ENCODE data around the gene AADACL4. TPM values are rescaled to one million over a fixed set of nuclear protein-coding genes. Genes with fewer than 3 reads are reported as not detected.
"Not testable (repeated sequence)": the region's sequence is repeated elsewhere in the genome, so short reads cannot be mapped to it uniquely, and the experiment has no call there.

Gene AADACL4
- total RNA-seq, 2 donors from 2014 or later = not detected

DNA sequence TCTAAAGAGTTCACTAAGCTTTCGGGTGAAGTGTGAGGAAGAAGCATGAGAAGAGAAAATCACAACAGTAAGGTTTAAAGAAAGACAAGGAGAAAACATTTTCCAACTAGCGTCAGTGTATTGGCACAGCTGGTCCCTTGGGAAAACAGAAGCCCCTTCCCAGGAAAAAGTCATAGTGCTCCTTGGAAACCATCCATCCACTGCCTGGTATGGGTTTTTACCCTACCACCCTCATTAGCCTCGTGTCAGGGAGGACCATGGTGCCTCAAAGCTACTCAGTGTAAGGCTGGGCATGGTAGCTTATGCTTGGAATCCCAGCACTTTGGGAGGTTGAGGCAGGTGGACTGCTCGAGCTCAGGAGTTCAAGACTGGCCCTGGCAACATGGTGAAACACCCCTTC is 12.7 kb downstream of the AADACL4 start:
- 90 to 97% methylated on average over 3 to 4 of the region's 4 CpGs for WGBS, 2 experiments (ENCODE audit: insufficient coverage in 1 of 2, insufficient read length in 1 of 2)
- no peaks in the 10 kb centered on the region for H3K36me3 ChIP-seq (ENCODE audit: control insufficient read depth, insufficient read depth, low read length)
- TF ChIP-seq CTCF (conservative IDR thresholded peaks at IDR 0.05) = no peak
- no peak overlapping the region for H3K9ac ChIP-seq (ENCODE audit: extremely low read depth, low read length, poor library complexity, severe bottlenecking)
- H3K9me3 Mint-ChIP-seq = peaks cover 34% of the 10 kb centered on the region
- DNase-seq = no peak
- peaks cover 49% of the 10 kb centered on the region for H3K9me3 ChIP-seq (ENCODE audit: control insufficient read depth, low read length)
- no peaks in the 10 kb centered on the region for H3K4me1 ChIP-seq (ENCODE audit: control insufficient read depth, insufficient read depth, low read length)
- H3K27ac ChIP-seq (ENCODE audit: low read depth, low read length) = no peak overlapping the region
- peaks cover 36% of the 10 kb centered on the region for H3K27me3 Mint-ChIP-seq (ENCODE audit: insufficient read depth)
- H3K27ac Mint-ChIP-seq = no peak overlapping the region
- no peaks in the 10 kb centered on the region for H3K36me3 Mint-ChIP-seq (ENCODE audit: low read depth)
- no peak overlapping the region for H3K4me3 Mint-ChIP-seq
- H3K4me3 ChIP-seq (ENCODE audit: low read length) = peak overlapping the region; percentile 66
- H3K27me3 ChIP-seq (ENCODE audit: control insufficient read depth, insufficient read depth, low read length, poor library complexity, severe bottlenecking) = no peaks in the 10 kb centered on the region
- peaks cover 5% of the 10 kb centered on the region for H3K4me1 Mint-ChIP-seq

DNA sequence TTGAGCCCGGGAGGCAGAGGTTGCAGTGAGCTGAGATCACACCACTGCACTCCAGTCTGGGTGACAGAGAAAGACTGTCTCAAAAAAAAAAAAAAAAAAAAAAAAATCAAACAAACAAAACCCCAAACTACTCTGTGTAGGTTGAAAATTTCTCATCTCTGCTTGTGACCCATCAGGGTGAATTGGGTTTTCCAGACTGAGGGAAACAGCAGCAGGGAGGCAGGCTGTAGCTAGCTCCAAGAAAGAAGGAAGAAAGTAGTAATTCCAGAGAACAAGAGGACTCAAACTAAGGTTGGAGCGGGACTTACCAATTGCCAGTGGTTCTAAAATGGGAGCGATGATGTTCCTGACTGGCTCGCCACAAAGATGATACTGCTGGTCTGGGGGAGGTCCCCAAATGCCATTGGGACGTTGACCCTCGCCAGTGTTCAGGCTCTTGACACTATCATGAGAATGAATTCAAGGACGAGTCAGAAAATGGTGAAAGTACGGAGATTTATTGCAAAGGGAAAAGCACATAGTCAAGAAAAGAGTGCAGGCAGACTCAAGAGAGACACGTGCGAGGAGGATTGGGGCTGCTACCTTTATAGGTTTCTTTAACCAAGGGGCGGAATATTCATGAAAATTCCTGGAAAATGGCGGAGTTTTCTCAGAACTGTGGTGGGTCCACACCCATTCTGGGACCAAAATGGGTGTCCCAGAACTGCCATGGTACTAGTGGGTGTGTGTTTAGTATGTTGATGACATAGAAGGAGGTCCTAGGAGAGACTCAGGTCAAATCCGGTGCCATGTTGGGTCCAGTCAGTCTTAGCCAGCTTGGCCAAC is 13.4 kb downstream of the AADACL4 start:
- Mint-ChIP-seq H3K9me3 (peaks cover 31% of the 10 kb centered on the region), H3K27me3 (ENCODE audit: insufficient read depth) (peaks cover 34% of the 10 kb centered on the region), H3K36me3 (ENCODE audit: low read depth) (no peaks in the 10 kb centered on the region), H3K4me1 (peaks cover 5% of the 10 kb centered on the region), H3K4me3 (no peak overlapping the region), H3K27ac (no peak overlapping the region)
- no peaks in the 10 kb centered on the region for H3K27me3 ChIP-seq (ENCODE audit: control insufficient read depth, insufficient read depth, low read length, poor library complexity, severe bottlenecking)
- H3K27ac ChIP-seq (ENCODE audit: low read depth, low read length) = no peak overlapping the region
- DNase-seq = no peak
- H3K36me3 ChIP-seq (ENCODE audit: control insufficient read depth, insufficient read depth, low read length) = no peaks in the 10 kb centered on the region
- H3K9ac ChIP-seq (ENCODE audit: extremely low read depth, low read length, poor library complexity, severe bottlenecking) = no peak overlapping the region
- 92 to 95% methylated on average over 12 to 13 of the region's 13 CpGs for WGBS, 2 experiments (ENCODE audit: insufficient coverage in 1 of 2, insufficient read length in 1 of 2)
- H3K4me1 ChIP-seq (ENCODE audit: control insufficient read depth, insufficient read depth, low read length) = no peaks in the 10 kb centered on the region
- TF ChIP-seq CTCF (conservative IDR thresholded peaks at IDR 0.05) = no peak
- peaks cover 44% of the 10 kb centered on the region for H3K9me3 ChIP-seq (ENCODE audit: control insufficient read depth, low read length)
- H3K4me3 ChIP-seq (ENCODE audit: low read length) = no peak overlapping the region

GRCh38 chr1:12657885-12658512 is 14.1 kb downstream of the AADACL4 start:
- Mint-ChIP-seq H3K27me3 (ENCODE audit: insufficient read depth) (peaks cover 33% of the 10 kb centered on the region), H3K9me3 (peaks cover 29% of the 10 kb centered on the region)
- not testable (repeated sequence) for H3K27ac ChIP-seq (ENCODE audit: low read depth, low read length); H3K4me3 Mint-ChIP-seq; H3K27me3 ChIP-seq (ENCODE audit: control insufficient read depth, insufficient read depth, low read length, poor library complexity, severe bottlenecking); H3K4me1 ChIP-seq (ENCODE audit: control insufficient read depth, insufficient read depth, low read length); H3K27ac Mint-ChIP-seq; H3K36me3 ChIP-seq (ENCODE audit: control insufficient read depth, insufficient read depth, low read length); H3K4me1 Mint-ChIP-seq; DNase-seq; H3K4me3 ChIP-seq (ENCODE audit: low read length); H3K36me3 Mint-ChIP-seq (ENCODE audit: low read depth); H3K9ac ChIP-seq (ENCODE audit: extremely low read depth, low read length, poor library complexity, severe bottlenecking)
- peaks cover 37% of the 10 kb centered on the region for H3K9me3 ChIP-seq (ENCODE audit: control insufficient read depth, low read length)
- 90 to 94% methylated on average over 8 to 9 of the region's 9 CpGs for WGBS, 2 experiments (ENCODE audit: insufficient coverage in 1 of 2, insufficient read length in 1 of 2)
